ENCODE data around the gene LYRM7. TPM values are rescaled to one million over a fixed set of nuclear protein-coding genes. Genes with fewer than 3 reads are reported as not detected.
"Not testable (repeated sequence)": the region's sequence is repeated elsewhere in the genome, so short reads cannot be mapped to it uniquely, and the experiment has no call there.

The LYRM7 gene
- total and polyA plus RNA-seq, 5 donors = 14.5 to 26.5 (median 20.8) TPM

DNA sequence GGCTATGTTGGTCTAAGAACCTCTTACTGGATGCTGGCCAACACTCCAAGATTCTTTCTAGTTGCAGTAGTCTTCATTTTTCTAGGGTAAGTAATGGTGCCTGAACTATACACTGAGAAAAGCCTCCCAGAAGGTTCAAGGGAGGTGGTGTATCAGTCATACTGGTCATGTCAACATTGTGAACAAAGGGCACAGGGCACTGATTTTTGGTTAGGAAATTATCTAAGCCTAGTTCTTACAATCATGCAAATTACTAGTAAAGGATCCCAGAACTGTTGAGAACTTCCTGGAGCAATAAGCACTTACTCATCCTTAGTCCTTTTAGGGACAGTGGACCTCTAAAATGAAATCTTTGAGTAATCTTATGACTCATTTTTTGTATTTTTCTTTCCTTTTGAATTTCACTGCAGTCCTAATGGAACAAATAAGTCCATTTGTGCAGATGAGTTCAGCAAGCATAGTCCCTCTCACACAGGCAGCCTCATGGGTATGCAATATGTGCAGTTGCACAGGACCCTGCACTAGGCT is 72.0 kb downstream of the LYRM7 start:
- Histone ChIP-seq H3K9me3 (ENCODE audit: control insufficient read depth, low read length) (no peaks in the 10 kb centered on the region), H3K4me3 (ENCODE audit: low read length) (no peak overlapping the region), H3K4me1 (ENCODE audit: control insufficient read depth, insufficient read depth, low read length) (no peaks in the 10 kb centered on the region), H3K27me3 (ENCODE audit: control insufficient read depth, insufficient read depth) (no peaks in the 10 kb centered on the region), H3K27ac (ENCODE audit: low read length) (no peak overlapping the region)
- intact Hi-C loops (cut with DNase I) = no loop called here
- no peak for ATAC-seq
- DNase-seq = no peak

DNA sequence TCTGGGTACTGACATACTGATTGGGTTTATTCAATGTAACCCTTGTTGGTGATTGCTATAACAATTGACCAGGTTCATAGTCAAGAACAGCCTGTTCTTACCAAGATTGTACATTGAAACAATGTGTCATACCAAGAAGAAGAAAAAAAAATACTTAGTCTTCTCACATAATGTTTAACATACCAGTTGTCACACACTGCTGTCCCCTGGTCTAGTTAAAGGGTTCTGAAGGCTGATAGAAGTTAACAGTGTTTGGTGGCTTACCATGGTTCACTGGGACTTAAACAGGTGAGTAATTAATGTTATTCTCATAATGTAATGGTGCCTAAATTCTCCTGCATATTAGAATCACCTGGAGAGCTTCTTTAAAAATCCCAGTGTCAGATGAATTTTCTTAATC is 74.6 kb downstream of the LYRM7 start:
- intact Hi-C loops (cut with DNase I) = no loop called here
- no peaks in the 10 kb centered on the region for H3K4me1 ChIP-seq (ENCODE audit: control insufficient read depth, insufficient read depth, low read length)
- H3K9me3 ChIP-seq (ENCODE audit: control insufficient read depth, low read length) = no peaks in the 10 kb centered on the region
- ATAC-seq (no peak), DNase-seq (no peak)
- H3K27ac ChIP-seq (ENCODE audit: low read length) = no peak overlapping the region
- H3K4me3 ChIP-seq (ENCODE audit: low read length) = no peak overlapping the region
- no peaks in the 10 kb centered on the region for H3K27me3 ChIP-seq (ENCODE audit: control insufficient read depth, insufficient read depth)

DNA sequence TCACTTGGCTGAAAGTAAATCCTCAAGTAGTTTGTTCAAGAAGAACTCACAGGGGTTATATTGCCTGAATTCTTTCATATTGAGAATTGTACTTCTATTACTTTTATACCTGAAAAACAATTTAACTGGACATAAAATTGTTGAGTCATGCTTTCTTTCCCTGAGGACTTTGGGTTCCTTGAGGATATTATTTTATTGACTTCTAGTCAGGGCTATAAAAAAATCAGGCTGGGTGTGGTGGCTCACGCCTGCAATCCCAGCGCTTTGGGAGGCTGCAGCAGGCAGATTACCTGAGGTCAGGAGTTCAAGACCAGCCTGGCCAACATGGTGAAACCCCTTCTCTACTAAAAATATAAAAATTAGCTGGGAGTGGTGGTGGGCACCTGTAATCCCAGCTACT is 75.2 kb downstream of the LYRM7 start:
- H3K4me3 ChIP-seq (ENCODE audit: low read length) = no peak overlapping the region
- ATAC-seq = no peak
- H3K9me3 ChIP-seq (ENCODE audit: control insufficient read depth, low read length) = no peaks in the 10 kb centered on the region
- intact Hi-C loops (cut with DNase I) = no loop called here
- H3K27me3 ChIP-seq (ENCODE audit: control insufficient read depth, insufficient read depth) = no peaks in the 10 kb centered on the region
- no peak for DNase-seq
- no peaks in the 10 kb centered on the region for H3K4me1 ChIP-seq (ENCODE audit: control insufficient read depth, insufficient read depth, low read length)
- 90% methylated on average over 2 of the region's 2 CpGs for WGBS
- H3K27ac ChIP-seq (ENCODE audit: low read length) = no peak overlapping the region

DNA sequence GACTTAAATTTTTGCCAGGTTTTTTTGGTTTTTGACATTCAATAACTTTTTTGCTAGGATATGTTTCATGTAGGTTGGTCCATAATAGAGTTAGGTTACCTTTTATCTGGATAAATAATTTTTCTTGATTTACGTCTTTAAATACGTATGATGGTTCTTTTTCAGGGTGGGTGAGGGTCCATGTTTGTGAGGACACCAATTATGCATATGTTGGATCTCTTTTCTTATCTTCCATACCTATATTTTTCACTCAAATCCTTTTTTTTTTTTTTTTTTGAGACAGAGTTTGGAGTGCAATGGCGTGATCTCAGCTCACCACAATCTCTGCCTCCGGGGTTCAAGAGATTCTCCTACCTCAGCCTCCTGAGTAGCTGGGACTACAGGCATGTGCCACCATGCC is 75.8 kb downstream of the LYRM7 start:
- no peak for ATAC-seq
- no peak for DNase-seq
- no peaks in the 10 kb centered on the region for H3K9me3 ChIP-seq (ENCODE audit: control insufficient read depth, low read length)
- H3K27ac ChIP-seq (ENCODE audit: low read length) = no peak overlapping the region
- intact Hi-C loops (cut with DNase I) = no loop called here
- no peak overlapping the region for H3K4me3 ChIP-seq (ENCODE audit: low read length)
- H3K27me3 ChIP-seq (ENCODE audit: control insufficient read depth, insufficient read depth) = no peaks in the 10 kb centered on the region
- 96% methylated on average over 4 of the region's 4 CpGs for WGBS
- H3K4me1 ChIP-seq (ENCODE audit: control insufficient read depth, insufficient read depth, low read length) = no peaks in the 10 kb centered on the region

DNA sequence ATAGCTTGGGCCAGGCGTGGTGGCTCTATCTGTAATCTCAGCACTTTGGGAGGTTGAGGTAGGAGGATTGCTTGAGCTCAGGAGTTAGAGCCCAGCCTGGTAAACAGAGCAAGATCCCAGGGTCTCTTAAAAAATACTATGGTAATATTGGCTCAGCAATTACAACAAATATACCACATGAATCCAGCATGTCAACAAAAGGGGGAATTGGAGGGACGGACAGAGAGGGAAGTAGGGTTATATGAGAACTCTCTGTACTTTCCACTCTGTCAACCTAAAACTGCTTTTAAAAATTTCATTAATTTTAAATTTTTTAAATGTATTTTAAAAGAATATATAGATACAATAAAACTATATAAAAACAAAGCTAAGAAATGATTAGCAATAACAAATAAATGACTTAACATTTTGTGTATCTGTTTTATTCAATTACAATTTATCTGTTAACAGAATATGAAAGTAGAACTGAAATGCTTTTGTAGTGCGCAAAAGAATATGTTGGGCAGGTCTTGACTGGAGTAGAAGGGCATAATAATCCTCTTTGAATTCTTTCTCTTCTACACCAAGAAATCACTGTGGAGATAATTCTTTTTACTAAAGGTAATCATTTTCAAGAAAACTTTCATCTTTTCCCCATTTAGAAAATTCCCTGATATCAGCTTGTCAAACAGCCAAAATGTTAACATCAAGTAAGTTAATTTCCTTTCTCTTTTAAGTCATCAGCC is 80.2 kb downstream of the LYRM7 start:
- 88% methylated on average over 3 of the region's 3 CpGs for WGBS
- no peak overlapping the region for H3K27ac ChIP-seq (ENCODE audit: low read length)
- H3K27me3 ChIP-seq (ENCODE audit: control insufficient read depth, insufficient read depth) = no peaks in the 10 kb centered on the region
- intact Hi-C loops (cut with DNase I) = no loop called here
- no peaks in the 10 kb centered on the region for H3K4me1 ChIP-seq (ENCODE audit: control insufficient read depth, insufficient read depth, low read length)
- no peak for DNase-seq
- no peak for ATAC-seq
- no peaks in the 10 kb centered on the region for H3K9me3 ChIP-seq (ENCODE audit: control insufficient read depth, low read length)
- no peak overlapping the region for H3K4me3 ChIP-seq (ENCODE audit: low read length)

DNA sequence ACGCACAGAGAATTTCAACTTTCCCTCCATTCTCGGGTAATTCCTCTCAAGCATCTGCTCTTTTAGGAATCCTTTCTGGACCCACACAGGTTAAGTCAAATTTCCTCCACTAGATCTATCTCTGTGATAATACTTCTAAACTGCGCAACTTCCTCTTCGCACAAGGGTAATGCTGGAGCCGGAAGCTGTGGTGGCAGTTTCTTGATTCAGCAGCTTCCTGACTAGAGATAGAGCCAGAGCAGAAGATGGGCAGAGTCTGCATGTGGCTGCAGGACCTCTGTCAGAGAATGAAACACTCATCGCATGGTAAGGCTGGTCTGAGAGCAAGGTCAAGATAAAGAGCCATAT is 82.1 kb downstream of the LYRM7 start:
- peak; percentile 82 to 86 for ATAC-seq
- 53% methylated on average over 6 of the region's 6 CpGs for WGBS
- Histone ChIP-seq H3K4me3 (ENCODE audit: low read length) (peak overlapping the region; percentile 15), H3K27ac (ENCODE audit: low read length) (no peak overlapping the region), H3K4me1 (ENCODE audit: control insufficient read depth, insufficient read depth, low read length) (no peaks in the 10 kb centered on the region), H3K9me3 (ENCODE audit: control insufficient read depth, low read length) (no peaks in the 10 kb centered on the region), H3K27me3 (ENCODE audit: control insufficient read depth, insufficient read depth) (no peaks in the 10 kb centered on the region)
- intact Hi-C loops (cut with DNase I) = no loop called here
- peak; percentile 37 to 71 (median 65) for DNase-seq

DNA sequence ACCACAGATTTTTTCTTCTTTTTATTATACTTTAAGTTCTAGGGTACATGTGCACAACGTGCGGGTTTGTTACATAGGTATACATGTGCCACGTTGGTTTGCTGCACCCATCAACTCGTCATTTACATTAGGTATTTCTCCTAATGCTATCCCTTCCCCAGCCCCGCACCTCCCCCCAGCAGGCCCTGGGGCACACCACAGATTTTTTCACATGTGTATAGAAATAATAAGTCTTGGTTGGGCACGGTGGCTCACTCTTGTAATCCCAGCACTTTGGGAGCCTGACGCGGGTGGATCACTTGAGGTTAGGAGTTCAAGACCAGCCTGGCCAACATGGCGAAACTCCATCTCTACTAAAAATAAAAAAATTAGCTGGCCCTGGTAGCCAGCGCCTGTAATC is 83.3 kb downstream of the LYRM7 start:
- H3K9me3 ChIP-seq (ENCODE audit: control insufficient read depth, low read length); H3K27ac ChIP-seq (ENCODE audit: low read length); ATAC-seq; H3K4me1 ChIP-seq (ENCODE audit: control insufficient read depth, insufficient read depth, low read length); intact Hi-C loops (cut with DNase I); H3K4me3 ChIP-seq (ENCODE audit: low read length); H3K27me3 ChIP-seq (ENCODE audit: control insufficient read depth, insufficient read depth): not testable (repeated sequence)
- 90% methylated on average over 10 of the region's 10 CpGs for WGBS
- DNase-seq = peak in 1 of 3 donors; percentile 34

DNA sequence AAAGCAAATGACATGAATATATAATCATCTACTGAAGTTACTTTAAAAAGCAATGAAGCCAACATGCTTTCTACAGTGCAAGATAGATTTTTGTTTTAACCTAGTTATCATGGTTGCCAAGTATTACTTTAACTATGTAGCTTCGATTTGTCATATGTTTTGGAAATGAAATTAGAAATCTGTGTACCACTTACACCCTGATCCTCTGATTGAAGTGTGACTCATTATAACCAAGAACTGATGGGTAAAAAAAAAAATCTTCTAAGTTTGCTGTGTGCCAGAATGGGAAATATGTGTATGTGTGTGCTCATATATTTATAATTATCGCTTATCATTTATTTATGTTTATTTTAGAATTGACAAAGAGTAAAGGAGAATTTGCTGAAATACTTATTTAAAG is 84.0 kb downstream of the LYRM7 start:
- Histone ChIP-seq H3K4me1 (ENCODE audit: control insufficient read depth, insufficient read depth, low read length) (no peaks in the 10 kb centered on the region), H3K27ac (ENCODE audit: low read length) (no peak overlapping the region), H3K4me3 (ENCODE audit: low read length) (no peak overlapping the region), H3K9me3 (ENCODE audit: control insufficient read depth, low read length) (no peaks in the 10 kb centered on the region), H3K27me3 (ENCODE audit: control insufficient read depth, insufficient read depth) (no peaks in the 10 kb centered on the region)
- intact Hi-C loops (cut with DNase I) = no loop called here
- no peak for ATAC-seq
- DNase-seq = no peak
- WGBS = 89% methylated on average over 2 of the region's 2 CpGs

Other genes with a start within 250 kb of the LYRM7 start
- 100 to 1,000 TPM; 152 to 188 (median 168) TPM for gene HINT1, start 5.7 kb upstream of the LYRM7 start, total RNA-seq
- gene HINT1, start 5.7 kb upstream of the LYRM7 start, polyA plus RNA-seq = 294 TPM
- 10 to 100 TPM; 12.1 to 14.2 (median 13.2) TPM for gene CDC42SE2, start 93.1 kb downstream of the LYRM7 start, total RNA-seq
- 7.7 TPM for gene CDC42SE2, start 93.1 kb downstream of the LYRM7 start, polyA plus RNA-seq